ENCODE measurements around the gene GAB2. TPM values are rescaled to one million over a fixed set of nuclear protein-coding genes. Genes with fewer than 3 reads are reported as not detected.
"Not testable (repeated sequence)": the region's sequence is repeated elsewhere in the genome, so short reads cannot be mapped to it uniquely, and the experiment has no call there.

Gene GAB2
- 37.7 TPM for polyA plus RNA-seq (2013)

DNA sequence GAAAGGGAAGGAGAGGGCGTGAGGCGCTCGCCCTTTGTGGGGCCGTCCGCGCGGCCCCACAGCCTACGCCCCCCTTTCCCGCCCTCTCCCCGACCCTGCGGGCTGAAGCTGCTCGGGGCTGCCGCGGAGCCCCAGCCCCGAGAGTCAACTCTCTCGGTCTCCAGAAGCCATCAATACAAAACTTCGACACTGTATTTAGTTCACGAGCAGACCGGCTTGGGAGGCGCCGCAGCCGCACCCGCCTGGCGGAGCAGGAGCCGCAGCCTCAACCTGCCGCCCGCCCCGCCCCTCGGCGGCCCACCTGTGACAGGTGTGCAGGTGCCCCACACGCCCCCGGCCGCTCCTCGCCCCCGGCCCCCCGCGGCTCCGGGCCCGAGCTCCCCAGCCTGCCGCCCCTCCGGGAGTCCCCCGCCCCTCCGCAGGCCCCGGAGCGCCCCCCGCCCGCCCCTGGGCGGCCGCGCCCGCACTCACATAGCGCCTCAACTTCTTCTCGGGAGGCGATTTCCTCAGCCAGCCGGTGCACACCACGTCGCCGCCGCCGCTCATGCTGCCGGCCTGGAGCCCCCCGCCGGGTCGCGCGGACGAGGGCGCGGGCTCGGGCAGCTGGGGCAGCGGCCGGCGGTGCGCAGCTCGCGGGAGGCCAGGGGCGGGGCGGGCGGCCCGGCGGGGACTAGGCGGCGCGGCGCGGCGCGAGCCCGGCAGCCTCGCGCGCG is at the start of gene GAB2:
GAB2 (minus strand) TSS at position 646 of the 713 bp plus-strand sequence; CDS start at position 546, 100 bp downstream.
- Histone ChIP-seq H3K4me3 (ENCODE audit: control insufficient read depth in 1 of 7, extremely low read depth in 1 of 7, insufficient read depth in 4 of 7, low read depth in 2 of 7, low read length in 6 of 7) (peak within 1 kb of the TSS; percentile 77 to 92 (median 81)), H3K27me3 (replicated peaks in 2 of 5; ENCODE audit: control insufficient read depth in 4 of 5, insufficient read depth in 5 of 5, low read length in 4 of 5) (no peaks in the 10 kb centered on the region), H3K9me3 (ENCODE audit: control extremely low read depth in 1 of 5, control insufficient read depth in 4 of 5, insufficient read depth in 2 of 5, low read depth in 1 of 5, low read length in 4 of 5) (no peaks in the 10 kb centered on the region), H3K27ac (ENCODE audit: insufficient read depth in 1 of 2, low read depth in 1 of 2, low read length in 2 of 2, poor library complexity in 1 of 2, severe bottlenecking in 2 of 2) (peak within 1 kb of the TSS; percentile 72 to 88), H3K4me1 (ENCODE audit: control extremely low read depth in 1 of 4, control insufficient read depth in 4 of 4, insufficient read depth in 4 of 4, low read length in 3 of 4) (peaks cover 20 to 59% (median 51%) of the 10 kb centered on the region in 4 experiments), H3K36me3 (ENCODE audit: control insufficient read depth in 4 of 4, insufficient read depth in 4 of 4, low read length in 3 of 4) (no peaks in the 10 kb centered on the region)
- no peak for DNase-seq
- under 1% methylated on average over 57 of the region's 93 CpGs for WGBS (ENCODE audit: insufficient coverage)
- ChIA-PET CTCF (interaction anchor here (1.0 to 7.3 kb wide), 9 partner anchors 12 to 157 kb away, joined by 3 to 130 read pairs (median 5); partner anchors contain the start of gene NARS2), POLR2A (interaction anchor here (0.5 to 5.2 kb wide), 6 partner anchors 12 to 268 kb away, joined by 3 to 54 read pairs (median 6); no protein-coding TSS in a partner anchor)

GRCh38 chr11:78467370-78467769 is 49.8 kb upstream of the GAB2 start:
- no peaks in the 10 kb centered on the region for H3K9me3 ChIP-seq (ENCODE audit: control extremely low read depth in 1 of 5, control insufficient read depth in 4 of 5, insufficient read depth in 2 of 5, low read depth in 1 of 5, low read length in 4 of 5)
- ChIA-PET POLR2A (no interaction called here), CTCF (interaction anchor here (1.1 kb wide), 1 partner anchor 16 kb away, joined by 3 read pairs; no protein-coding TSS in a partner anchor)
- H3K27me3 ChIP-seq (replicated peaks in 2 of 5; ENCODE audit: control insufficient read depth in 4 of 5, insufficient read depth in 5 of 5, low read length in 4 of 5) = no peaks in the 10 kb centered on the region
- no peak overlapping the region for H3K4me3 ChIP-seq (ENCODE audit: control insufficient read depth in 1 of 7, extremely low read depth in 1 of 7, insufficient read depth in 4 of 7, low read depth in 2 of 7, low read length in 6 of 7)
- no peak overlapping the region for H3K27ac ChIP-seq (ENCODE audit: insufficient read depth in 1 of 2, low read depth in 1 of 2, low read length in 2 of 2, poor library complexity in 1 of 2, severe bottlenecking in 2 of 2)
- H3K36me3 ChIP-seq (ENCODE audit: control insufficient read depth in 4 of 4, insufficient read depth in 4 of 4, low read length in 3 of 4) = peaks cover 0 to 17% (median 10%) of the 10 kb centered on the region in 4 experiments
- no peak for DNase-seq
- 100% methylated on average over 1 of the region's 2 CpGs for WGBS (ENCODE audit: insufficient coverage)
- peaks cover 2 to 14% (median 9%) of the 10 kb centered on the region in 4 experiments for H3K4me1 ChIP-seq (ENCODE audit: control extremely low read depth in 1 of 4, control insufficient read depth in 4 of 4, insufficient read depth in 4 of 4, low read length in 3 of 4)

GRCh38 chr11:78465169-78465942 is 47.7 kb upstream of the GAB2 start:
- POLR2A ChIA-PET = no interaction called here
- H3K4me1 ChIP-seq (ENCODE audit: control extremely low read depth in 1 of 4, control insufficient read depth in 4 of 4, insufficient read depth in 4 of 4, low read length in 3 of 4) = peaks cover 2 to 13% (median 9%) of the 10 kb centered on the region in 4 experiments
- H3K9me3 ChIP-seq (ENCODE audit: control extremely low read depth in 1 of 5, control insufficient read depth in 4 of 5, insufficient read depth in 2 of 5, low read depth in 1 of 5, low read length in 4 of 5) = no peaks in the 10 kb centered on the region
- CTCF ChIA-PET = no interaction called here
- peaks cover 4 to 30% (median 12%) of the 10 kb centered on the region in 4 experiments for H3K36me3 ChIP-seq (ENCODE audit: control insufficient read depth in 4 of 4, insufficient read depth in 4 of 4, low read length in 3 of 4)
- H3K4me3 ChIP-seq (ENCODE audit: control insufficient read depth in 1 of 7, extremely low read depth in 1 of 7, insufficient read depth in 4 of 7, low read depth in 2 of 7, low read length in 6 of 7) = no peak overlapping the region
- H3K27ac ChIP-seq (ENCODE audit: insufficient read depth in 1 of 2, low read depth in 1 of 2, low read length in 2 of 2, poor library complexity in 1 of 2, severe bottlenecking in 2 of 2) = peak overlapping the region in 1 of 2 experiments; percentile 23
- DNase-seq = peak; percentile 14 to 72 (median 67)
- no peaks in the 10 kb centered on the region for H3K27me3 ChIP-seq (replicated peaks in 2 of 5; ENCODE audit: control insufficient read depth in 4 of 5, insufficient read depth in 5 of 5, low read length in 4 of 5)
- WGBS (ENCODE audit: insufficient coverage) = 95% methylated on average over 8 of the region's 19 CpGs

DNA sequence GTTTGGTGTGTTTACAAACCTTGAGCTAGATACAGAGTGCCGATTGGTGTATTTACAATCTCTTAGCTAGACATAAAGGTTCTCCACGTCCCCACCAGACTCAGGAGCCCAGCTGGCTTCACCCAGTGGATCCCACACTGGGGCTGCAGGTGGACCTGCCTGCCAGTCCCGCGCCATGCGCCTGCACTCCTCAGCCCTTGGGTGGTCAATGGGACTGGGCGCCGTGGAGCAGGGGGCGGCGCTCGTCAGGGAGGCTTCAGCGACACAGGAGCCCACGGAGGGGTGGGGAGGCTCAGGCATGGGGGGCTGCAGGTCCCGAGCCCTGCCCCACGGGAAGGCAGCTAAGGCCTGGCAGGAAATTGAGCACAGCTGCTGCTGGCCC is 47.2 kb upstream of the GAB2 start:
- peaks cover 9 to 33% (median 14%) of the 10 kb centered on the region in 4 experiments for H3K36me3 ChIP-seq (ENCODE audit: control insufficient read depth in 4 of 4, insufficient read depth in 4 of 4, low read length in 3 of 4)
- H3K9me3 ChIP-seq (ENCODE audit: control extremely low read depth in 1 of 5, control insufficient read depth in 4 of 5, insufficient read depth in 2 of 5, low read depth in 1 of 5, low read length in 4 of 5); CTCF ChIA-PET; POLR2A ChIA-PET; H3K4me3 ChIP-seq (ENCODE audit: control insufficient read depth in 1 of 7, extremely low read depth in 1 of 7, insufficient read depth in 4 of 7, low read depth in 2 of 7, low read length in 6 of 7); H3K4me1 ChIP-seq (ENCODE audit: control extremely low read depth in 1 of 4, control insufficient read depth in 4 of 4, insufficient read depth in 4 of 4, low read length in 3 of 4); DNase-seq; H3K27me3 ChIP-seq (replicated peaks in 2 of 5; ENCODE audit: control insufficient read depth in 4 of 5, insufficient read depth in 5 of 5, low read length in 4 of 5); H3K27ac ChIP-seq (ENCODE audit: insufficient read depth in 1 of 2, low read depth in 1 of 2, low read length in 2 of 2, poor library complexity in 1 of 2, severe bottlenecking in 2 of 2): not testable (repeated sequence)
- 95% methylated on average over 8 of the region's 14 CpGs for whole genome bisulfite sequencing (ENCODE audit: insufficient coverage)

- WGBS (ENCODE audit: insufficient coverage) = 100% methylated on average over 1 of the region's 1 CpG
- Histone ChIP-seq H3K36me3 (ENCODE audit: control insufficient read depth in 4 of 4, insufficient read depth in 4 of 4, low read length in 3 of 4) (peaks cover 7 to 46% (median 26%) of the 10 kb centered on the region in 4 experiments), H3K27me3 (replicated peaks in 2 of 5; ENCODE audit: control insufficient read depth in 4 of 5, insufficient read depth in 5 of 5, low read length in 4 of 5) (no peaks in the 10 kb centered on the region), H3K27ac (ENCODE audit: insufficient read depth in 1 of 2, low read depth in 1 of 2, low read length in 2 of 2, poor library complexity in 1 of 2, severe bottlenecking in 2 of 2) (no peak overlapping the region), H3K4me3 (ENCODE audit: control insufficient read depth in 1 of 7, extremely low read depth in 1 of 7, insufficient read depth in 4 of 7, low read depth in 2 of 7, low read length in 6 of 7) (no peak overlapping the region), H3K9me3 (ENCODE audit: control extremely low read depth in 1 of 5, control insufficient read depth in 4 of 5, insufficient read depth in 2 of 5, low read depth in 1 of 5, low read length in 4 of 5) (no peaks in the 10 kb centered on the region), H3K4me1 (ENCODE audit: control extremely low read depth in 1 of 4, control insufficient read depth in 4 of 4, insufficient read depth in 4 of 4, low read length in 3 of 4) (peaks cover 0 to 6% (median 2%) of the 10 kb centered on the region in 4 experiments)
- no peak for DNase-seq
- ChIA-PET POLR2A (no interaction called here), CTCF (no interaction called here)
These were observed 42.9 kb upstream of the GAB2 start for GRCh38 chr11:78460471-78460870.

GRCh38 chr11:78459738-78460137 is 42.1 kb upstream of the GAB2 start:
- no peak overlapping the region for H3K27ac ChIP-seq (ENCODE audit: insufficient read depth in 1 of 2, low read depth in 1 of 2, low read length in 2 of 2, poor library complexity in 1 of 2, severe bottlenecking in 2 of 2)
- H3K27me3 ChIP-seq (replicated peaks in 2 of 5; ENCODE audit: control insufficient read depth in 4 of 5, insufficient read depth in 5 of 5, low read length in 4 of 5) = no peaks in the 10 kb centered on the region
- no peaks in the 10 kb centered on the region for H3K9me3 ChIP-seq (ENCODE audit: control extremely low read depth in 1 of 5, control insufficient read depth in 4 of 5, insufficient read depth in 2 of 5, low read depth in 1 of 5, low read length in 4 of 5)
- 100% methylated on average over 3 of the region's 4 CpGs for WGBS (ENCODE audit: insufficient coverage)
- no peak overlapping the region for H3K4me3 ChIP-seq (ENCODE audit: control insufficient read depth in 1 of 7, extremely low read depth in 1 of 7, insufficient read depth in 4 of 7, low read depth in 2 of 7, low read length in 6 of 7)
- CTCF ChIA-PET = no interaction called here
- H3K4me1 ChIP-seq (ENCODE audit: control extremely low read depth in 1 of 4, control insufficient read depth in 4 of 4, insufficient read depth in 4 of 4, low read length in 3 of 4) = peaks cover 0 to under 1% (median 0%) of the 10 kb centered on the region in 4 experiments
- DNase-seq = no peak
- H3K36me3 ChIP-seq (ENCODE audit: control insufficient read depth in 4 of 4, insufficient read depth in 4 of 4, low read length in 3 of 4) = peaks cover 6 to 48% (median 25%) of the 10 kb centered on the region in 4 experiments
- POLR2A ChIA-PET = no interaction called here
